HUES64 (cell line): ENCODE results near the gene PLCG2.
"Not testable (repeated sequence)": the region's sequence is repeated elsewhere in the genome, so short reads cannot be mapped to it uniquely, and the experiment has no call there.

Experiments
- H3K27ac ChIP-seq: 2 replicates; pipeline ENCODE4 v1.7.0; 2013; ENCODE audit warnings: low read depth, low read length, inconsistent platforms
- H3K27me3 ChIP-seq: 2 replicates; pipeline ENCODE4 v1.6.1; 2013; ENCODE audit warnings: mild to moderate bottlenecking, low read length; ENCODE audit not compliant: insufficient read depth
- H3K36me3 ChIP-seq: 2 replicates; pipeline ENCODE4 v1.6.1; 2013; ENCODE audit warnings: mild to moderate bottlenecking, low read length; ENCODE audit not compliant: insufficient read depth
- H3K4me1 ChIP-seq: 2 replicates; pipeline ENCODE4 v1.6.1; 2013; ENCODE audit warnings: mild to moderate bottlenecking, low read length, moderate library complexity; ENCODE audit not compliant: insufficient read depth
- H3K4me3 ChIP-seq: 2 replicates; pipeline ENCODE4 v1.5.1; 2013; ENCODE audit warnings: mild to moderate bottlenecking, low read length, moderate library complexity
- H3K9ac ChIP-seq: 2 replicates; pipeline ENCODE4 v1.6.1; 2013; ENCODE audit warnings: mild to moderate bottlenecking, low read depth, low read length
- H3K9me3 ChIP-seq: 2 replicates; pipeline ENCODE4 v1.6.1; 2013; ENCODE audit warnings: low read depth, low read length; ENCODE audit not compliant: insufficient read depth
- WGBS: fragments of 150-250, 120-280 bp; methylation state at CpG from one replicate; pipeline ENCODE4 v1.1.7; 2013; ENCODE audit warnings: missing lambda C conversion rate; 5-methylcytosine and 5-hydroxymethylcytosine counted together

The PLCG2 gene

GRCh38 chr16:81873843-81874752 lies 95.0 kb downstream of the PLCG2 start:
- Histone ChIP-seq H3K4me3 (no peak overlapping the region), H3K36me3 (no peaks in the 10 kb centered on the region), H3K9ac (no peak overlapping the region), H3K27ac (peak overlapping the region; percentile 22; the same call in 1 of the 2 replicates), H3K27me3 (no peaks in the 10 kb centered on the region), H3K4me1 (peaks cover 18% of the 10 kb centered on the region), H3K9me3 (no peaks in the 10 kb centered on the region)
- 25% methylated on average over 6 of the region's 6 CpGs for WGBS

- Histone ChIP-seq H3K36me3 (no peaks in the 10 kb centered on the region), H3K9ac (no peak overlapping the region), H3K9me3 (no peaks in the 10 kb centered on the region), H3K27me3 (no peaks in the 10 kb centered on the region), H3K4me3 (no peak overlapping the region), H3K27ac (no peak overlapping the region), H3K4me1 (peaks cover 22% of the 10 kb centered on the region)
- WGBS = 56% methylated on average over 5 of the region's 5 CpGs
Measured at GRCh38 chr16:81875461-81875860, 96.4 kb downstream of the PLCG2 start.

GRCh38 chr16:81876273-81876900 lies 97.3 kb downstream of the PLCG2 start:
- Histone ChIP-seq H3K27ac (no peak overlapping the region), H3K9ac (no peak overlapping the region), H3K4me1 (peaks cover 22% of the 10 kb centered on the region), H3K27me3 (no peaks in the 10 kb centered on the region), H3K9me3 (no peaks in the 10 kb centered on the region), H3K4me3 (no peak overlapping the region), H3K36me3 (no peaks in the 10 kb centered on the region)
- WGBS = 93% methylated on average over 10 of the region's 10 CpGs

- not testable (repeated sequence) for H3K36me3 ChIP-seq, H3K27ac ChIP-seq
Measured at GRCh38 chr16:81877490-81877889, 98.4 kb downstream of the PLCG2 start.

GRCh38 chr16:81878529-81878928 lies 99.4 kb downstream of the PLCG2 start:
- WGBS = 89% methylated on average over 10 of the region's 10 CpGs
- no peaks in the 10 kb centered on the region for H3K36me3 ChIP-seq
- H3K9me3 ChIP-seq = no peaks in the 10 kb centered on the region
- no peak overlapping the region for H3K4me3 ChIP-seq
- no peak overlapping the region for H3K27ac ChIP-seq
- no peaks in the 10 kb centered on the region for H3K27me3 ChIP-seq
- H3K9ac ChIP-seq = no peak overlapping the region
- peaks cover 22% of the 10 kb centered on the region for H3K4me1 ChIP-seq

More at GRCh38 chr16:81877490-81877889, 98.4 kb downstream of the PLCG2 start:
- not testable (repeated sequence) for H3K9me3 ChIP-seq, H3K27me3 ChIP-seq, H3K9ac ChIP-seq, H3K4me3 ChIP-seq
- peaks cover 22% of the 10 kb centered on the region for H3K4me1 ChIP-seq
- 96% methylated on average over 12 of the region's 12 CpGs for WGBS

- Histone ChIP-seq H3K4me3 (no peak overlapping the region), H3K27me3 (no peaks in the 10 kb centered on the region), H3K9me3 (no peaks in the 10 kb centered on the region), H3K9ac (no peak overlapping the region), H3K36me3 (no peaks in the 10 kb centered on the region), H3K4me1 (peaks cover 16% of the 10 kb centered on the region), H3K27ac (no peak overlapping the region; the same call in 1 of the 2 replicates)
- 80% methylated on average over 7 of the region's 7 CpGs for WGBS
Measured at GRCh38 chr16:81879625-81880024, 100.5 kb downstream of the PLCG2 start.

GRCh38 chr16:81880816-81881215 lies 101.7 kb downstream of the PLCG2 start:
- H3K36me3 ChIP-seq = no peaks in the 10 kb centered on the region
- H3K4me3 ChIP-seq = no peak overlapping the region
- H3K9ac ChIP-seq = no peak overlapping the region
- H3K27me3 ChIP-seq = no peaks in the 10 kb centered on the region
- H3K4me1 ChIP-seq = peaks cover 10% of the 10 kb centered on the region
- no peak overlapping the region for H3K27ac ChIP-seq
- H3K9me3 ChIP-seq = no peaks in the 10 kb centered on the region
- 92% methylated on average over 13 of the region's 13 CpGs for WGBS

GRCh38 chr16:81881228-81881627 lies 102.1 kb downstream of the PLCG2 start:
- 100% methylated on average over 1 of the region's 2 CpGs for WGBS
- no peak overlapping the region for H3K27ac ChIP-seq

GRCh38 chr16:81882559-81882958 lies 103.5 kb downstream of the PLCG2 start:
- 88% methylated on average over 5 of the region's 5 CpGs for WGBS

More at GRCh38 chr16:81881228-81881627, 102.1 kb downstream of the PLCG2 start:
- H3K4me1 ChIP-seq = peaks cover 10% of the 10 kb centered on the region
- no peak overlapping the region for H3K9ac ChIP-seq
- no peak overlapping the region for H3K4me3 ChIP-seq
- H3K27me3 ChIP-seq = no peaks in the 10 kb centered on the region
- H3K36me3 ChIP-seq = no peaks in the 10 kb centered on the region
- H3K9me3 ChIP-seq = no peaks in the 10 kb centered on the region

GRCh38 chr16:81883235-81883634 lies 104.1 kb downstream of the PLCG2 start:
- Histone ChIP-seq H3K4me3 (no peak overlapping the region), H3K9ac (no peak overlapping the region), H3K27me3 (no peaks in the 10 kb centered on the region), H3K4me1 (peaks cover 10% of the 10 kb centered on the region), H3K27ac (no peak overlapping the region), H3K36me3 (no peaks in the 10 kb centered on the region), H3K9me3 (no peaks in the 10 kb centered on the region)
- 89% methylated on average over 6 of the region's 6 CpGs for WGBS

More at GRCh38 chr16:81882559-81882958, 103.5 kb downstream of the PLCG2 start:
- no peaks in the 10 kb centered on the region for H3K27me3 ChIP-seq
- H3K36me3 ChIP-seq = no peaks in the 10 kb centered on the region
- no peak overlapping the region for H3K4me3 ChIP-seq
- H3K4me1 ChIP-seq = peaks cover 10% of the 10 kb centered on the region
- no peaks in the 10 kb centered on the region for H3K9me3 ChIP-seq
- no peak overlapping the region for H3K9ac ChIP-seq
- no peak overlapping the region for H3K27ac ChIP-seq

GRCh38 chr16:81885976-81886586 lies 107.0 kb downstream of the PLCG2 start:
- H3K9ac ChIP-seq = no peak overlapping the region
- no peaks in the 10 kb centered on the region for H3K9me3 ChIP-seq
- no peak overlapping the region for H3K27ac ChIP-seq
- no peak overlapping the region for H3K4me3 ChIP-seq
- H3K27me3 ChIP-seq = no peaks in the 10 kb centered on the region
- 32% methylated on average over 8 of the region's 9 CpGs for WGBS
- H3K36me3 ChIP-seq = no peaks in the 10 kb centered on the region
- peaks cover 4% of the 10 kb centered on the region; the same call in 1 of the 2 replicates for H3K4me1 ChIP-seq
